ENCODE results near the gene PHACTR4. TPM values are rescaled to one million over a fixed set of nuclear protein-coding genes. Genes with fewer than 3 reads are reported as not detected.

PHACTR4 gene
- total and polyA plus RNA-seq, 4 donors: 15.1 to 34.9 (median 20.6) TPM

DNA sequence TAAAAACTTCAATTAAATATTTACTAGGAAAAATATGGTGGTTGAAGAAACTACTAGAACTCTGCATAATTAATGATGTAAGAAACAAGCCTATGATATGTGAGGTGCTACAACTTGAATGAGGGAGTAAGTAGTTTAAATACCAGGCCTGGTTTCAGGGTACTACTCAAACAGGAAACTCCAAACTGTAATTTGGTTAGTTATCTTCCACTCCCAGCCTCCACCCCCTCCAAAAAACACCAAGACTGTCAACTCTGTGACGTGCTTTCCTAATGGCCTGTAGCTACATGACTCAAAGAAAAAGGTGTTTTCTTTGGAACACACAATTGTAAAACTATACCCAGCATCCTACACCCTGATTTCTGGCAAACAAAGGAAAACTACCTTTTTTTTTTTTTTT is 80.4 kb downstream of the PHACTR4 start:
- Histone ChIP-seq H3K27me3 (ENCODE audit: control insufficient read depth in 3 of 3, insufficient read depth in 3 of 3, low read length in 2 of 3) (no peaks in the 10 kb centered on the region), H3K4me3 (no peak overlapping the region), H3K27ac (ENCODE audit: low read depth in 1 of 2, low read length in 1 of 2) (no peak overlapping the region), H3K9me3 (ENCODE audit: control insufficient read depth in 4 of 4, insufficient read depth in 3 of 4, low read length in 3 of 4) (no peaks in the 10 kb centered on the region), H3K4me1 (ENCODE audit: control insufficient read depth in 5 of 5, insufficient read depth in 5 of 5, low read length in 5 of 5) (peaks cover 0 to 2% (median 0%) of the 10 kb centered on the region in 5 donors), H3K36me3 (ENCODE audit: control insufficient read depth in 4 of 4, insufficient read depth in 4 of 4, low read length in 4 of 4) (peaks cover 0 to 3% (median 0%) of the 10 kb centered on the region in 4 donors), H3K9ac (ENCODE audit: insufficient read depth in 1 of 2, low read length in 2 of 2) (no peak overlapping the region)
- TF ChIP-seq, protein P1, sequence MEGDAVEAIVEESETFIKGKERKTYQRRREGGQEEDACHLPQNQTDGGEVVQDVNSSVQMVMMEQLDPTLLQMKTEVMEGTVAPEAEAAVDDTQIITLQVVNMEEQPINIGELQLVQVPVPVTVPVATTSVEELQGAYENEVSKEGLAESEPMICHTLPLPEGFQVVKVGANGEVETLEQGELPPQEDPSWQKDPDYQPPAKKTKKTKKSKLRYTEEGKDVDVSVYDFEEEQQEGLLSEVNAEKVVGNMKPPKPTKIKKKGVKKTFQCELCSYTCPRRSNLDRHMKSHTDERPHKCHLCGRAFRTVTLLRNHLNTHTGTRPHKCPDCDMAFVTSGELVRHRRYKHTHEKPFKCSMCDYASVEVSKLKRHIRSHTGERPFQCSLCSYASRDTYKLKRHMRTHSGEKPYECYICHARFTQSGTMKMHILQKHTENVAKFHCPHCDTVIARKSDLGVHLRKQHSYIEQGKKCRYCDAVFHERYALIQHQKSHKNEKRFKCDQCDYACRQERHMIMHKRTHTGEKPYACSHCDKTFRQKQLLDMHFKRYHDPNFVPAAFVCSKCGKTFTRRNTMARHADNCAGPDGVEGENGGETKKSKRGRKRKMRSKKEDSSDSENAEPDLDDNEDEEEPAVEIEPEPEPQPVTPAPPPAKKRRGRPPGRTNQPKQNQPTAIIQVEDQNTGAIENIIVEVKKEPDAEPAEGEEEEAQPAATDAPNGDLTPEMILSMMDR (IDR thresholded peaks at IDR 0.05; ENCODE audit: control extremely low read depth, extremely low read depth): no peak
- DNase-seq: no peak
- 38 to 56% methylated on average over 1 of the region's 1 CpG for WGBS, 2 donors
- ATAC-seq (ENCODE audit: insufficient read depth, low FRiP score): no peak

DNA sequence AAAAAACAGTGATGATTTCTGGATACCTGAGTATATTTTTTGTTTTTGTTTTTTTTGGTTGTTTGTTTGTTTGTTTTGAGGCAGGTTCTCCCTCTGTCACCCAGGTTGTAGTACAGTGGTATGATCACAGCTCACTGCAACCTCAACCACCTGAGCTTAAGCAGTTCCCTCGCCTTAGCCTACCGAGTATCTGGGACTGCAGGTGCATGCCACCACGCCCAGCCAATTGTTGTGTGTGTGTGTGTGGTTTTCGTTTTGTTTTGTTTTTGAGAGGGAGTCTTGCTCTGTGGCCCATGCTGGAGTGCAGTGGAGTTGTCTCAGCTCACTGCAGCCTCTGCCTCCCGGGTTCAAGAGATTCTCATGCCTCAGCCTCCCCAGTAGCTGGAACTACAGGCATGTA is 81.0 kb downstream of the PHACTR4 start:
- Histone ChIP-seq H3K36me3 (ENCODE audit: control insufficient read depth in 4 of 4, insufficient read depth in 4 of 4, low read length in 4 of 4) (peaks cover 0 to 3% (median 0%) of the 10 kb centered on the region in 4 donors), H3K27me3 (ENCODE audit: control insufficient read depth in 3 of 3, insufficient read depth in 3 of 3, low read length in 2 of 3) (no peaks in the 10 kb centered on the region), H3K4me1 (ENCODE audit: control insufficient read depth in 5 of 5, insufficient read depth in 5 of 5, low read length in 5 of 5) (peaks cover 0 to 2% (median 0%) of the 10 kb centered on the region in 5 donors), H3K9me3 (ENCODE audit: control insufficient read depth in 4 of 4, insufficient read depth in 3 of 4, low read length in 3 of 4) (no peaks in the 10 kb centered on the region), H3K27ac (ENCODE audit: low read depth in 1 of 2, low read length in 1 of 2) (no peak overlapping the region), H3K9ac (ENCODE audit: insufficient read depth in 1 of 2, low read length in 2 of 2) (no peak overlapping the region), H3K4me3 (no peak overlapping the region)
- WGBS, 2 donors: 82 to 91% methylated on average over 5 of the region's 5 CpGs
- DNase-seq: no peak
- ATAC-seq (ENCODE audit: insufficient read depth, low FRiP score): no peak
- TF ChIP-seq, protein P1 (IDR thresholded peaks at IDR 0.05; ENCODE audit: control extremely low read depth, extremely low read depth): no peak

DNA sequence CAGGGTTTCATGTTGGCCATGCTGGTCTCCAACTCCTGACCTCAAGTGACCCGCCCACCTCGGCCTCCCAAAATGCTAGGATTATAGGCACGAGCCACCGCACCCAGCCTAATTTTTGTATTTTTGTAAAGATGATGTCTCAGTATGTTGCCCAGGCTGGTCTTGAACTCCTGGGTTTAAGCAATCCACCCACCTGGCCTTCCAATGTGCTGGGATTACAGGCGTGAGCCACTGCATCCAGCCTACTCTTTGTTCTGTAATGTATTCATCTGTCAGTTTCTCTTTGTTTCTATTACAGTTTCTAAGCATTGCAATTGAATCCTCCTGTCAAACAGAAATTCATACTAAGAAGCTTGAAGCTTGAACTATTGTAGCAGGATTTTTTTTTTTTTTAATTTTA is 81.5 kb downstream of the PHACTR4 start:
- H3K27ac ChIP-seq (ENCODE audit: low read depth in 1 of 2, low read length in 1 of 2): no peak overlapping the region
- H3K9me3 ChIP-seq (ENCODE audit: control insufficient read depth in 4 of 4, insufficient read depth in 3 of 4, low read length in 3 of 4): no peaks in the 10 kb centered on the region
- TF ChIP-seq, protein P1 (IDR thresholded peaks at IDR 0.05; ENCODE audit: control extremely low read depth, extremely low read depth): no peak
- WGBS, 2 donors: 98 to 99% methylated on average over 5 of the region's 5 CpGs
- peaks cover 0 to 3% (median 0%) of the 10 kb centered on the region in 4 donors for H3K36me3 ChIP-seq (ENCODE audit: control insufficient read depth in 4 of 4, insufficient read depth in 4 of 4, low read length in 4 of 4)
- no peak overlapping the region for H3K4me3 ChIP-seq
- no peak for DNase-seq
- peaks cover 0 to 2% (median 0%) of the 10 kb centered on the region in 5 donors for H3K4me1 ChIP-seq (ENCODE audit: control insufficient read depth in 5 of 5, insufficient read depth in 5 of 5, low read length in 5 of 5)
- ATAC-seq (ENCODE audit: insufficient read depth, low FRiP score): no peak
- no peaks in the 10 kb centered on the region for H3K27me3 ChIP-seq (ENCODE audit: control insufficient read depth in 3 of 3, insufficient read depth in 3 of 3, low read length in 2 of 3)
- no peak overlapping the region for H3K9ac ChIP-seq (ENCODE audit: insufficient read depth in 1 of 2, low read length in 2 of 2)

DNA sequence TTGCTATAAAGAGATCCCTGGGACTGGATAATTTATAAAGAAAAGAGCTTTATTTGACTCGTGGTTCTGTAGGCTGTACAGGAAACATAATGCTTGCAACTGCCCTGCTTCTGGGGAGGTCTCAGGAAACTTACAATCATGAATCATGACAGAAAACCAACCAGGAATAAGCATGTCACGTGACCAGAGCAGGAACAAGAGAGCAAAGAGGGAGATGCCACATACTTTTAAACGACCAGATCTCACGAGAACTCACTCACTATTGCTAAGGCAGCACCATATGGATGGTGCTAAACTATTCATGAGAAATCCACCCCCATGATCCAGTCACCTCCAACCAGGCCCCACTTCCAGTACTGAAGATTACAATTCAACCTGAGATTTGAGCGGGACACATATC is 86.5 kb downstream of the PHACTR4 start:
- H3K27ac ChIP-seq (ENCODE audit: low read depth in 1 of 2, low read length in 1 of 2): peak overlapping the region; percentile 46 to 49
- no peak overlapping the region for H3K9ac ChIP-seq (ENCODE audit: insufficient read depth in 1 of 2, low read length in 2 of 2)
- 34 to 53% methylated on average over 5 of the region's 5 CpGs for WGBS, 2 donors
- H3K4me1 ChIP-seq (ENCODE audit: control insufficient read depth in 5 of 5, insufficient read depth in 5 of 5, low read length in 5 of 5): peaks cover 0 to 19% (median 0%) of the 10 kb centered on the region in 5 donors
- no peak overlapping the region for H3K4me3 ChIP-seq
- peak in 2 of 3 donors; percentile 15 to 22 for DNase-seq
- peaks cover 0 to 10% (median under 1%) of the 10 kb centered on the region in 4 donors for H3K36me3 ChIP-seq (ENCODE audit: control insufficient read depth in 4 of 4, insufficient read depth in 4 of 4, low read length in 4 of 4)
- no peaks in the 10 kb centered on the region for H3K9me3 ChIP-seq (ENCODE audit: control insufficient read depth in 4 of 4, insufficient read depth in 3 of 4, low read length in 3 of 4)
- no peaks in the 10 kb centered on the region for H3K27me3 ChIP-seq (ENCODE audit: control insufficient read depth in 3 of 3, insufficient read depth in 3 of 3, low read length in 2 of 3)
- ATAC-seq (ENCODE audit: insufficient read depth, low FRiP score): no peak
- TF ChIP-seq, protein P1 (IDR thresholded peaks at IDR 0.05; ENCODE audit: control extremely low read depth, extremely low read depth): no peak
